ENCODE measurements around the gene ADORA2A.
"Not testable (repeated sequence)": the region's sequence is repeated elsewhere in the genome, so short reads cannot be mapped to it uniquely, and the experiment has no call there.

ADORA2A gene

DNA sequence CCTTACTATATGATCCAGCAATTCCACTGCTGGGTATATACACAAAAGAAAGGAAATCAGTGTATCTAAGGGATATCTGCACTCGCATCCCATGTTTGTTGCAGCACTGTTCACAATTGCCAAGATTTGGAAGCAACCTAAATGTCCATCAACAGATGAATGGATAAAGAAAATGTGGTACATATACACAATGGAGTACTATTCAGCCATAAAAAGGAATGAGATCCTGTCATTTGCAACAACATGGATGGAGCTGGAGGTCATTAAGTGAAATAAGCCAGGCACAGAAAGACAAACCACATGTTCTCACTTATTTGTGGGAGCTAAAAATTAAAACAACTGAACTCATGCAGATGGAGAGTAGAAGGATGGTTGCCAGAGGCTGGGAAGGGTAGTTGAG lies 62.0 kb downstream of the ADORA2A start:
- ATAC-seq (replicated peaks); DNase-seq; H3K9me3 Mint-ChIP-seq; H3K4me3 Mint-ChIP-seq; H3K27me3 Mint-ChIP-seq; H3K27ac Mint-ChIP-seq; H3K36me3 Mint-ChIP-seq (ENCODE audit: insufficient read depth): not testable (repeated sequence)
- H3K4me1 Mint-ChIP-seq (ENCODE audit: low read depth in 2 of 2): peaks cover 8 to 11% of the 10 kb centered on the region in 2 donors

Data from effector memory CD8-positive, alpha-beta T cell (primary cell).